Measurements from ENCODE around the gene MARCHF7.
"Not testable (repeated sequence)": the region's sequence is repeated elsewhere in the genome, so short reads cannot be mapped to it uniquely, and the experiment has no call there.

MARCHF7 gene, protein sequence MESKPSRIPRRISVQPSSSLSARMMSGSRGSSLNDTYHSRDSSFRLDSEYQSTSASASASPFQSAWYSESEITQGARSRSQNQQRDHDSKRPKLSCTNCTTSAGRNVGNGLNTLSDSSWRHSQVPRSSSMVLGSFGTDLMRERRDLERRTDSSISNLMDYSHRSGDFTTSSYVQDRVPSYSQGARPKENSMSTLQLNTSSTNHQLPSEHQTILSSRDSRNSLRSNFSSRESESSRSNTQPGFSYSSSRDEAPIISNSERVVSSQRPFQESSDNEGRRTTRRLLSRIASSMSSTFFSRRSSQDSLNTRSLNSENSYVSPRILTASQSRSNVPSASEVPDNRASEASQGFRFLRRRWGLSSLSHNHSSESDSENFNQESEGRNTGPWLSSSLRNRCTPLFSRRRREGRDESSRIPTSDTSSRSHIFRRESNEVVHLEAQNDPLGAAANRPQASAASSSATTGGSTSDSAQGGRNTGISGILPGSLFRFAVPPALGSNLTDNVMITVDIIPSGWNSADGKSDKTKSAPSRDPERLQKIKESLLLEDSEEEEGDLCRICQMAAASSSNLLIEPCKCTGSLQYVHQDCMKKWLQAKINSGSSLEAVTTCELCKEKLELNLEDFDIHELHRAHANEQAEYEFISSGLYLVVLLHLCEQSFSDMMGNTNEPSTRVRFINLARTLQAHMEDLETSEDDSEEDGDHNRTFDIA

DNA sequence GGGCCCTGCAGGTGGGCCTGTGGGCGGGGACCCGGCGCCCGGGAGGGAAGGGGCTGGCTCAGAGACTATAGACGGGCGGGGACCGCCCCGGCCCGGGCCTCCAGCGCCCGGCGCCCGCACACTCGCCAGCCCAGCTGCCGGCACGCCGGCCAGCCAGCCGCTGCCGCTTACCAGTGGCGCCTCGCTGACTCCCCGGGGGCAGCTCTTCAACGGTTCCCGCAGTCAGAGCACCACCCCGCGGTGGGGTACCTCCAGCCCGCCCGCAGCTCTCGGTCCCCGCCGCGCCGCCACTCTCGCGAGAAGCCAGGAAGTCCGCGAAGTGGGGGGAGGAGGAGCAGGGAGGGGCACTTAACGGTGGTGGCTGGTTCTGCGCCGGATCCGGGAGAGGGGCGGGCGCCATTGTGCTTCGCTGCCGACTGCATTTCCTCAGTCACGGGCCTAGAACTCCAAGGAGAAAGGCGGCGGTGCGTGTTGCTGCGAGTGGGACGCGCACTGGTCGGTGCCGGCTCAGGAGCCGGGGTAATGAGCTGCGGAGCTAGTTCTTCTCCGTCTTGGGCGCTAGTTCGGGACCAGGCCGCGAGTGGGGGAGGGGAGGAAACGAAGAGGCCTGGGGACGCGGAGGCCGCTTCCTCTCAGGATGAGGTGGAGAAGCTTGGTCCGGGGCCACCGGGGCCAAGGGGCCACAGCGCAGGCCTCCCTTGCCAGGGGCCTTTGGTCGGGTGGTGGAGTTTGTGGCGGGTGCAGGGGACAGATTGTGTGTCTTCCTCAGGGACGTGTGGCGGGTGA, at the start of gene MARCHF7:
TSS of gene MARCHF7 (plus strand) at position 364 of the 786 bp plus-strand sequence. CDS start 16,517 bp downstream, outside the sequence.
- peak; percentile 92 to 95 for DNase-seq (ENCODE audit: low read depth in 2 of 2, low spot score in 1 of 2)

DNA sequence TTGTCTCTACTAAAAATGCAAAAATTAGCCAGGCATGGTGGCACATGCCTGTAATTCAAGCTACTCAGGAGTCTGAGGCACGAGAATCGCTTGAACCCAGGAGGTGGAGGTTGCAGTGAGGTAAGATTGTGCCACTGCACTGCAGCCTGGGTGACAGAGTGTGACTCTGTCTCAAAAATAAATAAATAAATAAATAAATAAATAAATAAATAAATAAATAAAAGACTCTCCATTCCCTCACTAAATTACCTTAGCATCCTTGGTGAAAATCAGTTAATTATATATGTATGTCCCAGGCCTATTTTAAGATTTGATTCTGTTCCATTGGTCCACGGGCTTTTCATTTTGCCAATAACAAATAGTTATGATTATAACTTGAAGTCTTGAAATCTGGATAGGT, 44.9 kb upstream of the MARCHF7 start:
- DNase-seq (ENCODE audit: low read depth in 2 of 2, low spot score in 1 of 2) = not testable (repeated sequence)

DNA sequence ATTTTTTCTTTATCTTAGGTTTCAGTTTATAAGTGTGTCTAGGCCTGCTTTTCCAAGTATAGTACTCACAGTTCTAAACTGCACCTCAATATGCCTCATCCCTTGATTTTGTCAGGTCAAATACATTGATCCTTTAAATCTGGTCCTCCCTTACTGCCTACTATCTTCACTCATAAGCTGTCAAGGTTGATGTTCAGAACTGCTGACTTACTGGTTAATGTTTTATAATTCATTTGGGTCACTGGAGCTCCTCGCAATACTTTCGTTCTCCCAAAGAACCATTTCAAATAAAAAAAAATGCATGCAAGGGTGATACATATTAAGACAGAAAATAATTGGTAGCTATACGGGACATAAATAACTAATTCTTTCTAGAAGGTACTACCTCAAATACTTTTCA, 41.3 kb upstream of the MARCHF7 start:
- DNase-seq (ENCODE audit: low read depth in 2 of 2, low spot score in 1 of 2) = no peak

DNA sequence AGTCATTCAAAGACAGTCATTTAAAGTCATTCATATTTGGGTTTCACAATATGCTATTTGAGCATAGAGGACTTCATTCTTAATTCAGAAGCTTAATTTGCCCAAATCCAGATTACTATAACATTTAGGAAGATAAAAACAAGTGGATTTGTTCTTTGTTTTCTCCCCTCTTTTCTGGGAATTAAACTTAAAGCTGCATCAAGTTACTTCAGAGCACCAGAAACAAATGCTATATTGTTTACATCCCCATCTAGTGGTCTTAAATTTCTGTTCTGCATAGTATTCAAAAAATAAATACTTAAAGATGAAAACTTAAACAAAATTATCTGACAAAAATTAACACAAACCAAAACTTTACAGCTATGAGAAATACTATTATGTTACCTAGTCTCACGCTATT, 34.7 kb upstream of the MARCHF7 start:
- DNase-seq (ENCODE audit: low read depth in 2 of 2, low spot score in 1 of 2) = no peak

DNA sequence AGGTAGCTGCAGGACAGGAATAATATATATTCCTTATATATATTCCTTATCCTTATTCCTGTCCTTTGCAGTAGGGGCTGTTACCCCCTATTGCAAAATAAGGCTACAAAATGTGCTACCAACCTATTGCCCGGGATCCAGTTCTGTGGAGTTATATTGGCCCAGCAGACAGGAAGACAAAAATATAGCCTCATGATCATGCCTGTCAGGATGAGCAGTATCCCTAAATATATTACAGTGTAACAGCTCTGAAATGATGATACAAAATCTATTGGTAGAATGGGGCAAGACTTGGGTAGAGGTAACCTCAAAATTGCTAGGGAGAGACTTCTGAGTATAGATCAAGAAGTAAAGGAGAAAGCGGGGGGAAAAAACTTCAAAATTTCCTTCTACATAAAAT, 31.6 kb upstream of the MARCHF7 start:
- no peak for DNase-seq (ENCODE audit: low read depth in 2 of 2, low spot score in 1 of 2)

DNA sequence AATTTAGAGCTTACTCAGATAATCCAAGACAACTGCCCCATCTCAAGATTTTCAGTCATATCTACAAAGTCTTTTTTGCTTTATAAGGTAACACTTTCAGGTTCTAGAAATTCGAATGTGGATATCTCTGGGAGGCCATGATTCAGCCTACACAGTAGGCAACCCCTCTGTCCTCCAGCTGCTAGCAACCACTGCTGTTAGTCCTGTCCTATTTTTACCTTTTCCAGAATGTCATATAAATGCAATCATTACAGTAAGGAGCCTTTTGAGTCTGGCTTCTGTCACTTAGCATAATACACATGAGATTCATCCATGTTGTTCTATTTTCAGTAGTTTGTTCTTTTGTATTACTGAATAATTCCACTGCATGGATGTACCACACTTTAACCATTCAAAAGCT, 28.5 kb upstream of the MARCHF7 start:
- no peak for DNase-seq (ENCODE audit: low read depth in 2 of 2, low spot score in 1 of 2)

DNA sequence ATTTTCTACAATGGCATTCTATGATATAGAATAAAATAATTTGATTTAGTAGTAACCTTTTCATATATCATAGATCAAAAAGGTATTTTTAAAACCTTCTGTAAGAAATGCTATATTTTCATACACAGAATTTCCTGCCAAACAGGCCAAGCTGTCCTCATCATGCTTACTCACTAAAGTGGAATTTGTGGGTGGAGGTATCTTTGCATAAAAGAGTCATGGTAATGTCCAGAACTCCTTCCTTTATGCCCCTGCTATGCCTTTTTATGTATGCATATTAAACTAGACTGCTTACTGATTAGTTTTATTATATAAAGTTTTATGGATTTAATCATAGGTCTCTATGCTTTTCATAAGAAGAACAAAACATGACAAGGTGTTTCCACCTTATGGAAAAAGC, 27.5 kb upstream of the MARCHF7 start:
- no peak for DNase-seq (ENCODE audit: low read depth in 2 of 2, low spot score in 1 of 2)

DNA sequence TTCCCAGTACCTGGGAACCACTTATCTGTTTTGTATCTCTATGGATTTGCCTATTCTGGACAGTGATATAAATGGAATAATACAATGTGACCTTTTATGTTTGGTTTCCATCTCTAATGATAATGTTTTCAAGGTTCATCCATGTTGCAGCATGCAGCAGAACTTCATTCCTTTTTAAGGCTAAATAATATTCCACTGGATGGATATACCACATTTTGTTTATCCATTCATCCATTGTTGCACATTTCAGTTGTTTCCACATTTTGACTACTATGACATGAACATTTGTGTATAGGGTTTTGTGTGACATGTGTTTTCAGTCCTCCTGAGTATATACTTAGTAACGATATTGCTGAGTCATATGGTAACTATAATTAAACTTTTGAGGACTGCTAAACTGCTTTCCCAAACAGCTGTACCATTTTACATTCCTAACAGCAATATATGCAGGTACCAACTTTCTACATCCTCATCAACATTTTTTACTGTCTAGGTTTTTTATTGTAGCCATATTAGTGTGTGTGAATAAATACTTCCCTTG, 17.7 kb upstream of the MARCHF7 start:
- no peak for DNase-seq (ENCODE audit: low read depth in 2 of 2, low spot score in 1 of 2)

DNA sequence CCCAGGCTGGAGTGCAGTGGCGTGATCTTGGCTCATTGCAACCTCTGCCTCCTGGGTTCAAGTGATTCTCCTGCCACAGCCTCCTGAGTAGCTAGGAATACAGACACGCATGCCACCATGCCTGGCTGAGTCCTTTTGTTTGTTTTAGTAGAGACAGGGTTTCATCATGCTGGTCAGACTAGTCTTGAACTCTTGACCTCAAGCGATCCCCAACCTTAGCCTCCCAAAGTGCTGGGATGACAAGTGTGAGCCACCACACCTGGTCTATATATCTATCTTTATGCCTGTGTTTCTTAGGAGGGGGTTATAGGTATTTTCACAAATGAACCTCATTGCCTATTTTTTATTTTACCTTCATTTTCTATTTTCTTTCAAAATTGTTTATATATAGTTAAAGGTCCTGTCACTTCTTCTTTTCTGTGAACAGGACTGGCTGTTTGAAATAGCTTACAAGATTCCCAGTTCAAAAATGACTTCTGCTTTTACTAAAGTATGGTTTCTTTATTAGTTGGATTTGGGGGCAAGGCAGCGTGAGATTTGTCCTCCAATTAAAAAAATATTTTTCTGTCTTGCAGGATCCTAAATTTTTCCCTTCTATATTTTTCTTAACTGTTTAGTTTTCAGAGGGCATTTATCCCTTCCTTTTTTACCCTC, 16.4 kb upstream of the MARCHF7 start:
- no peak for DNase-seq (ENCODE audit: low read depth in 2 of 2, low spot score in 1 of 2)

DNA sequence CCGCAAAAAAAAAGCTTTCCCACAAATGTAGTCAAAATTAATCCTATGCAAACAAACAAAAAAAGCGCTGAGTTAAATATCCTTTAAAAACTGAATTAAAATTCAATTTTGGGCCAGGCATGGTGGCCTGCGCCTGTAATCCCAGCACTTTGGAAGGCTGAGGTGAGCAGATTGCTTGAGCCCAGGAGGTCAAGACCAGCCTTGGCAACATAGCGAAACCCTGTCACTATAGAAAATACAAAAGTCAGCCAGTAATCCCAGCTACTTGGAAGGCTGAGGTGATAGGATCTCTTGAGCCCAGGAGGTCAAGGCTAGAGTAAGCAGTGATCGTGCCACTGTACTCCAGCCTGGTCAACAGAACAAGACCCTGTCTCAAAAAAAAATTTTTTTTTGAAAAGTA, 8.8 kb upstream of the MARCHF7 start:
- no peak for DNase-seq (ENCODE audit: low read depth in 2 of 2, low spot score in 1 of 2)

DNA sequence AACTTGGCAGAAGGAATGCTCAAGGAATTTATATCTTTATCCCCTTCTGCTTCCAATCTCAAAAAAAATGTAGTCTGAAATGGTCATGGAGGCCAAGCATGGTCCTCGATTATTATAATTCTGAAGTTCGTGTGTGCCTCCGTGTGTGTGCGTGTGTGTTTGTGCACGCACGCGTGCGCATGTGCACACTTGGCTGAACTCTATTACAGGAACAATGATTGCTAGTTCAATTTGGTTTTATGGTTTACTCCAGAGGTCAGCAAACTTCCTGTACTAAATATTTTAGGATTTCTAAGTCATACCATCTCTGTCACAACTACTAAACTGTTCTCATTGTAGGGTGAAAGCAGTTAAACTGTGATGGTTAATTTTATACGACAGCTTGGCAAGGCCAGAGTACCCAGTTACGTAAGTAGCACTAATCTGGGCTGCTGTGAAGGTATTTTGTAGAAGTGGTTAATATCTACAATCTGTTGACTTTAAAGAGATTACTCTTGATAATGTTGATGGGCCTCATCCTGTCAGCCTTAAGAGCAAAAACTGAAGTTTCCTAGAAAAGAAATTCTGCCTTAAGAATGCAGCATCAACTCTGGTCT, 5.8 kb upstream of the MARCHF7 start:
- no peak for DNase-seq (ENCODE audit: low read depth in 2 of 2, low spot score in 1 of 2)

DNA sequence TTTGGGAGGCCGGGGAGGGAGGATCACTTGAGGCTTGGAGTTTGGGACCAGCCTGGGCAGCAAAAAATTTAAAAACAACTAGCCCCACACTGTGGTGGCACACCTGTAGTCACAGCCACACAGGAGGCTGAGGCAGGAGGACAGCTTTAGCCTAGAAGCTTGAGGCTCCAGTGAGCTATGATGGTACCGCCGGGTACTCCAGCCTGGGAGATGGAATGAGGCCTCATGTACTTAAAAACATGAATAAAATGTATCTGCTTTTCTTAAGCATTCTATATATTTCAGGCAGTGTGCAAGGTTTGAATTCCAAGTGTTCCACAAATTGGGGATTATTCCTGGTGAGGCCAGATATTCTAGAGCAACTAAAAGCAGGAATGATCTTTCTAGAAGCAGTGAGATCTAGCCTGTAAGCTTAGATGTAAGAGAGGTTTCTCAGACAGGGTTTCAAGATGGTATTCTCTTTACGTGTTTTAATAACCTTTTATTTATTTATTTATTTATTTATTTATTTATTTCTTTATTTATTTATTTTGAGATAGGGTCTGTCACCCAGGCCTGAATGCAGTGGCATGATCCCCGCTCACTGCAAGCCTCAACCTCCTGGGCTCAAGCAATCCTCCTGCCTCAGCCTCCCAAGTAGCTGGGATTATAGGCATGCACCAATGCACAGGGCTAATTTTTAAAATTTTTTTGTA, 4.1 kb upstream of the MARCHF7 start:
- DNase-seq (ENCODE audit: low read depth in 2 of 2, low spot score in 1 of 2) = no peak

DNA sequence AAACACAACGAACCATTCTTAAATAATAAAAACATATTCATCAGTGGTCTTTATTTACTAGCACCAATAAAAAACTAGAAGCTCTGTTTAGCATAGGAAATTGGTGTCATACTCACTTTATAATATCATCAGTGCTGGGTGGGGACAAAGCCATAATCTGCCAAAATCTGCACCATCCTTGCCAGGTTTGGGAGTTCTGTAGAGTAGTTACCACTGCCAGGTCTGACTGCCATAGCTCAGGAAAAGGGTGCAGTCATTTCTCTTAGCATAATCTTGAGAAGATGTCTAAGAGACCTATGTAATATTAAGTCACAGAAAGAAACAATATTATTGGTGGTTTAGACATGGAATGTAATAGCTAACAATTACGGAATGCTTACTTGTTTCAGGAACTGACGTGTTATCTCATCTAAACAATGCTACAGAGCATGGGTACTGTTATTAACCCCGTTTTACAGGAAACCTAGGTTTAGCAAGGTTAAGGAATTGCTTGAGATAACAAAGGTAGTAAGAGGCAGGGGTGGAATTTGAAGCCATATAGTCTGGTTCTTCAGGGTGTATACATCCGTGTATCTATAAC, 1.6 kb upstream of the MARCHF7 start:
- DNase-seq (ENCODE audit: low read depth in 2 of 2, low spot score in 1 of 2) = no peak

DNA sequence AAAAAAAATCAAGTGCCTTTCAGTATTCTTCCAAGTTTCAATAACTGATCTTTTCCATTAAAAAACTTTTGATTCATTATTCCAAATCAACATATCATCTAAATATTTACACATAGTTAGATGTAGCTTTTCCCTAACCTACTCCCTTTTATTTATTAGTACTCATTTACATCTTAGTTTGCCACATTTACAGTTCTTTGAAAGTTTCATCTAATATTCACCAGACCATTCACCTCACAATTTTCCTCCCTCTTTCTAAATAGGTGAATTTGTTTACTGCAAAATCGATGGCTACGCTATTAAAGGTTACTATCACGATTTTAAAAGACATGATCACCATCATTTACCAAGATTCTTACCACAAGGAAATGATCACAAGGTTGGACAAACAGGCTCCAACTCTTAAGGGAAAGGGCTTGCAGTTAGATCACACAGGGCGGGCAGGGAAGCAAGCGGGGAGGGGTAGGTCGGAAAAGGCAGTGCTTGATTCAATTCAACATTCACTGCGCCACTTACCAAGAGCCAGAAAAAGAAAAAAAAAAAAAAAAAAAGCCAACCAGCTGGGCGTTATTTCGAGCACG, 654 bp upstream of the MARCHF7 start:
- DNase-seq (ENCODE audit: low read depth in 2 of 2, low spot score in 1 of 2) = no peak

DNA sequence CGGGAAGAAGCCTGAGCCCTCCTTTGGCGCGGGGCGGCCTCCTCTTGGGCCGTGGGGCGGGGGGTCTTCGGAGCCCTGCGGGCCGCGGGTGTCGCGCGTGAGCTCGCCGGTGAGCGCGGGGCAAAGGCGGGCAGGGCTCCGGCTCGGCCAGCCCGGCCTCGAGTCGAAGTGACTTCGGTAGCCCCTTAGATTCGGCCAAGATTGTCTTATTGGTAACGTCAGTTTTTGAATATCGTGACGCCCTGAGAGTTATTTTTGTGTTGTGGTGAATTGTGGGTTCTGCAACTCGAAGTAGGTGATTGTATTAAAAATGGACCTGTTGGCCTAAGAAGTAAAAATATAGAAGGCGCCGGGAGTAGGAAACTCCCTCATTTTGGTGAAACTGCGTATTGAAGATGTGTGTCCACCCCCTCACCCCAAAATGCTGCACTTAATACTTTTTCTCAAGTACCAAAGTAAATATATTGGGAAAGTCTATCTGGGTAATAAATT, 669 bp downstream of the MARCHF7 start:
- DNase-seq (ENCODE audit: low read depth in 2 of 2, low spot score in 1 of 2) = no peak

DNA sequence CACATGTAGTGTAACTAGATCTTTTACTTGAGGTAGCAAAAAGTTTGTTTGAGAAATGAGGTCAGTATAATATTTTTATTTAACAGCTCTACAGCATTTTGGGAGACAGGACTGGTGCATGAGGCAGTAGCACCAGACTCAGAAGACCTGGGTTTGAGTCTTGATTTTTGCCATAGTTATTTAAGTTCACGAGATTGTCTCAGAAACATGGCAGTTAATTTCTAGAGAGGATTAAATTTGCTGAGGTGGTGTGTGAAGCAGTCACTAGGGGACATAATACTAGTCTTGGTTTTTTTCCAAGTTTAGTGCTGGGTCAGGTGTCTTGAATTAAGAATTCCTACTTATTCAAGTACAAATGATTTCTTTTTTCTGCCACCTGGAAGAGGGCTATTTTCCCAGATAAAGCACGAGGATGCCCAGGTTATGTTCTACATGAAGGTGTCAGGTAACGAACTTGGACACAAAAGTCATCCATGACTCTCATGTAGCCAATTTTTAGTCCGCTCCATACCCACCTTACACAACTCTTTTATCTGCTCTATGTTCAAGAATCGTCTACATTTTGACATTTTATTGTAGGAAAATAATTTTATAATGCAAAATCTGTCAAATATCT, 1.4 kb downstream of the MARCHF7 start:
- DNase-seq (ENCODE audit: low read depth in 2 of 2, low spot score in 1 of 2) = no peak

DNA sequence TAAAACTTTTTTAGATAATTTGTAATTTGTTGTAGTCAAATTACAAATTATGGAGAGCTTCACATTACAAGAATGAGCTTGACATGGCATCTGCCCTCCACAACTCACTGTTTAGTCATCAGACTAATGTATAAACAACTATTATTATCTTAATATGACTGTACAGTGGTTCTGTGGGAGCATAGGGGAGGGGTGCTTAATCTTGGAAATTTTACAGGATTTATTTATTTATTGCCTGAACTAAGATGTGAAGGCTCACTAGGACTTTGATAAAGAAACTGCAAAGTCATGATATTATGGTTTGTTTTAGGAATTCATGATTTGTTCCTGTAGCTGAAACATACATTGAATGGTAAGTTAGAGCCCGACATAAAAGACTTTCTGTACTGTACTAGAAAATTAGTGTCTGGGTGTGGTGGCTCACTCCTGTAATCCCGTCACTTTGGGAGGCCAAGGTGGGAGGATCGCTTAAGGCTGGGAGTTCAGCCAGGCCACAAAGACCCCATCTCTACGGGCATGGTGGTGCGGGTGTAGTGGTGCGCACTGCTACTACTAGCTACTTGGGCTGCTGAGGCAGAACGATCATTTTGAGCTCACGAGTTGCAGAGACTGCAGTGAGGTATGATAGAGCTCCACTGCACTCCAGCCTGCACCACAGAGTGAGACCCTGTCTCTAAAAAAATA, 2.1 kb downstream of the MARCHF7 start:
- DNase-seq (ENCODE audit: low read depth in 2 of 2, low spot score in 1 of 2) = no peak

DNA sequence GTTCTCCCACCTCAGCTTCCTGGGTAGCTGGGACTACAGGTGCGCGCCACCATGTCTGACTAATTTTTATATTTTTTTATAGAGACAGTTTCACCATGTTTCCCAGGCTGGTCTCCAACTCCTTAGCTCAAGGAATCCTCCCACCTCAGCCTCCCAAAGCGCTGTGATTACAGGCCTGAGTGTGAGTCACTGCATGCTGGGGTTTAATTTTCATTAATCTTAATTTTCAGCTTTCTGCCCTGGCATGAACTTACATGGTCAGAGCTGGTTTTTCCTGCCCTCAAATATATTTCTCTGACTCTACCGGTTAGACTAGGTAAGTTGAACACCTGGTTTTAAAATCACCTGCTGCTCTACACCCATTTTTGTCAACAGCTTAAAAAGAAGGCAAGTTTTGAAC, 3.1 kb downstream of the MARCHF7 start:
- no peak for DNase-seq (ENCODE audit: low read depth in 2 of 2, low spot score in 1 of 2)

All from stimulated activated CD8-positive, alpha-beta memory T cell treated with anti-CD3 and anti-CD28 coated beads, Interleukin-4, amount 100 ng/mL, for 1 hour (primary cell).